ENCODE data around the gene PPP1R1B. TPM values are rescaled to one million over a fixed set of nuclear protein-coding genes. Genes with fewer than 3 reads are reported as not detected.

Gene PPP1R1B
- polyA plus RNA-seq, 1 donor (not counting 4 experiments of a cell fraction or from before 2014, with no cell fraction given), result 0.18 TPM

DNA sequence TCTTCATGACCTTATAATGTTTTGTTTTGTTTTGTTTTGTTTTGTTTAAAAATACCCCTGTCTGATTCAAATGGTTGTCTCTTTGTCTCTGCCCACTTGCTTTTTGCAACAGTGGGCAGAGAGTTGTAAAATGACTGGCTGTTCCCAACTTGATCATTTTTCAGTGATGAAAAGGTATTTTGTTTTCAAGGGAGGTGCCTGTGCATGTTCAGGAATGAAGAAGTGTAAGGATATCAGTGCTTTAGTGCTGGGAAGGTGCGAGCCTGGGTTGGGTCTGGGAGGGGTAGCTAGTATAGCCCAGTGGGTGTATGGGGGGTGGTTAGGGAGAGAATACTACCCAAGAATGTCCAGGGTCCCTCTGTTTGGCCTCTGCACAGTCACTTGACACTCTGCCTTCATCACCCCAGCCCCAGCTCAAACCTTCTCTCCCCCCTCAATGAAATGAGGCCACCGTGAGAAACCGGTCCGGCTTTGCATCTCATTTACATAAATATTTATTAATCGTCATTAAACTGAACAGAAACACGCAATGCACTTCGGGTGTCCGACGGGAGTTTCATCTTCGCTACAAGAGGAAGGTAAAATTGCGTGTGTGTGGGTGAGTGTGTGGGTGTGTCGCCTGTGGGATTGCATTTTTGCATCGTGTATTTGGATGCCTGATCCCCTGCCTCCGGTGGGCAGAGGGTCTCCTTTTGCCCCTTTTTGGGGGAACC is 23.3 kb upstream of the PPP1R1B start:
- H3K9me3 ChIP-seq (ENCODE audit: control insufficient read depth, low read depth, low read length), result no peaks in the 10 kb centered on the region
- FAIRE-seq (peak; percentile 46), DNase-seq (ENCODE audit: low read depth, low spot score) (no peak)
- peaks cover 2% of the 10 kb centered on the region for H4K20me1 ChIP-seq (ENCODE audit: control insufficient read depth, extremely low read depth, insufficient read depth, low read length)
- peak overlapping the region; percentile 60 for H3K9ac ChIP-seq (ENCODE audit: control insufficient read depth, extremely low read depth, insufficient read depth, low read length)
- peaks cover 89% of the 10 kb centered on the region for H3K27me3 ChIP-seq (ENCODE audit: control insufficient read depth, extremely low read depth, insufficient read depth, low read length)
- peak overlapping the region; percentile 54 to 65 (median 62) for H3K4me3 ChIP-seq (ENCODE audit: control insufficient read depth in 2 of 3, extremely low read depth in 1 of 3, insufficient read depth in 2 of 3, low read depth in 1 of 3, low read length in 3 of 3)
- no peaks in the 10 kb centered on the region for H3K79me2 ChIP-seq (ENCODE audit: control insufficient read depth, insufficient read depth, low read length)
- peaks cover 34% of the 10 kb centered on the region for H3K4me1 ChIP-seq (ENCODE audit: control insufficient read depth, extremely low read depth, insufficient read depth, low read length)
- peak overlapping the region; percentile 43 for H2AFZ ChIP-seq (ENCODE audit: control insufficient read depth, low read length)
- H3K36me3 ChIP-seq (ENCODE audit: control insufficient read depth in 2 of 2, extremely low read depth in 1 of 2, insufficient read depth in 2 of 2, low read length in 2 of 2), result no peaks in the 10 kb centered on the region
- dilution Hi-C loops (cut with MboI; ENCODE audit: extremely low pct_ligation_motif_present, low sequenced_read_pairs), result no loop called here
- TF ChIP-seq, protein P1, sequence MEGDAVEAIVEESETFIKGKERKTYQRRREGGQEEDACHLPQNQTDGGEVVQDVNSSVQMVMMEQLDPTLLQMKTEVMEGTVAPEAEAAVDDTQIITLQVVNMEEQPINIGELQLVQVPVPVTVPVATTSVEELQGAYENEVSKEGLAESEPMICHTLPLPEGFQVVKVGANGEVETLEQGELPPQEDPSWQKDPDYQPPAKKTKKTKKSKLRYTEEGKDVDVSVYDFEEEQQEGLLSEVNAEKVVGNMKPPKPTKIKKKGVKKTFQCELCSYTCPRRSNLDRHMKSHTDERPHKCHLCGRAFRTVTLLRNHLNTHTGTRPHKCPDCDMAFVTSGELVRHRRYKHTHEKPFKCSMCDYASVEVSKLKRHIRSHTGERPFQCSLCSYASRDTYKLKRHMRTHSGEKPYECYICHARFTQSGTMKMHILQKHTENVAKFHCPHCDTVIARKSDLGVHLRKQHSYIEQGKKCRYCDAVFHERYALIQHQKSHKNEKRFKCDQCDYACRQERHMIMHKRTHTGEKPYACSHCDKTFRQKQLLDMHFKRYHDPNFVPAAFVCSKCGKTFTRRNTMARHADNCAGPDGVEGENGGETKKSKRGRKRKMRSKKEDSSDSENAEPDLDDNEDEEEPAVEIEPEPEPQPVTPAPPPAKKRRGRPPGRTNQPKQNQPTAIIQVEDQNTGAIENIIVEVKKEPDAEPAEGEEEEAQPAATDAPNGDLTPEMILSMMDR (optimal IDR thresholded peaks at IDR 0.05 in 1 of 3, IDR thresholded peaks at IDR 0.05 in 1 of 3, conservative IDR thresholded peaks at IDR 0.05 in 1 of 3; ENCODE audit: extremely low read depth in 1 of 3, insufficient read depth in 2 of 3, low read length in 3 of 3), result no peak
- TF ChIP-seq EZH2 (IDR thresholded peaks at IDR 0.05; ENCODE audit: low read length), result no peak
- peak overlapping the region; percentile 4 for H3K27ac ChIP-seq (ENCODE audit: control insufficient read depth, insufficient read depth, low read length)
- no peaks in the 10 kb centered on the region for H3K9me1 ChIP-seq (ENCODE audit: control insufficient read depth, extremely low read depth, insufficient read depth, low read length)
- H3K4me2 ChIP-seq (ENCODE audit: control insufficient read depth, extremely low read depth, insufficient read depth, low read depth, low read length), result peak overlapping the region; percentile 79

DNA sequence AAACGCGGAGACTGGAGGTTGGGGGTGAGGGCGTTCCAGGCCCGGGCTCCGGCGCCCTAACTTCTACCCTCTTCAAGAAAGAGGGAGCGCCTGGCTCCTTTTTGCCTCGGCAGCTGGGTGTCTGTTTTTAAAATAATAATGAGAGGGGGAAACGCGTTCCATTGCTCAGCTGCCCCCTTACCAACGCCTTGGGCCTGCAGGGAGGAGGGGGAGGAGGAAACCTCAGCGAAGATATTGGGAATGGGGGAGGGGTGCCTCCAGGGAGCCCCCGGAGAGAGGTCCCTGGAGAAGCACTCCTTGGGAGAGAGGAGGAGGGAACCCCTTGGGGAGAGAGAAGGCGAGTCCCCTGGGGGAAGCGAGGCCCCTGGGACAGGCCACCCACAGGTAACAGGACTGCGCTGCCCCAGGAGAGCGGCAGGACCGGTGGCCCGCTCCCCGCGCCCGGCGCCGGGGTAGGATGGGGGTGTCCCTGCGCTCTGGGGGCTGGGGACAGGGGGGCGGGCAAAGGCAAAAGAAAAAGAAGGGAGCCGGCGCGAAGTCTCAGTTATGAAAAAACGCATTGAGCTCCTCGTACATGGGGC is 21.8 kb upstream of the PPP1R1B start:
- FAIRE-seq (no peak), DNase-seq (ENCODE audit: low read depth, low spot score) (no peak)
- Histone ChIP-seq H3K4me2 (ENCODE audit: control insufficient read depth, extremely low read depth, insufficient read depth, low read depth, low read length) (peak overlapping the region; percentile 62), H4K20me1 (ENCODE audit: control insufficient read depth, extremely low read depth, insufficient read depth, low read length) (peaks cover 2% of the 10 kb centered on the region), H3K4me3 (ENCODE audit: control insufficient read depth in 2 of 3, extremely low read depth in 1 of 3, insufficient read depth in 2 of 3, low read depth in 1 of 3, low read length in 3 of 3) (peak overlapping the region; percentile 27 to 65 (median 32)), H3K27me3 (ENCODE audit: control insufficient read depth, extremely low read depth, insufficient read depth, low read length) (peaks cover 89% of the 10 kb centered on the region), H3K79me2 (ENCODE audit: control insufficient read depth, insufficient read depth, low read length) (no peaks in the 10 kb centered on the region), H3K9me3 (ENCODE audit: control insufficient read depth, low read depth, low read length) (no peaks in the 10 kb centered on the region), H3K27ac (ENCODE audit: control insufficient read depth, insufficient read depth, low read length) (no peak overlapping the region), H3K36me3 (ENCODE audit: control insufficient read depth in 2 of 2, extremely low read depth in 1 of 2, insufficient read depth in 2 of 2, low read length in 2 of 2) (no peaks in the 10 kb centered on the region), H3K9ac (ENCODE audit: control insufficient read depth, extremely low read depth, insufficient read depth, low read length) (peak overlapping the region; percentile 4), H3K4me1 (ENCODE audit: control insufficient read depth, extremely low read depth, insufficient read depth, low read length) (peaks cover 30% of the 10 kb centered on the region), H3K9me1 (ENCODE audit: control insufficient read depth, extremely low read depth, insufficient read depth, low read length) (no peaks in the 10 kb centered on the region), H2AFZ (ENCODE audit: control insufficient read depth, low read length) (no peak overlapping the region)
- dilution Hi-C loops (cut with MboI; ENCODE audit: extremely low pct_ligation_motif_present, low sequenced_read_pairs), result no loop called here
- no peak for TF ChIP-seq EZH2 (IDR thresholded peaks at IDR 0.05; ENCODE audit: low read length)
- TF ChIP-seq, protein P1 (optimal IDR thresholded peaks at IDR 0.05 in 1 of 3, IDR thresholded peaks at IDR 0.05 in 1 of 3, conservative IDR thresholded peaks at IDR 0.05 in 1 of 3; ENCODE audit: extremely low read depth in 1 of 3, insufficient read depth in 2 of 3, low read length in 3 of 3), result no peak
